ENCODE measurements around the gene SRC. TPM values are rescaled to one million over a fixed set of nuclear protein-coding genes. Genes with fewer than 3 reads are reported as not detected.

The SRC gene
- polyA plus RNA-seq, 1 donor (not counting 4 experiments of a cell fraction or from before 2014, with no cell fraction given): 22.8 TPM

- TF ChIP-seq EZH2 (IDR thresholded peaks at IDR 0.05; ENCODE audit: low read length): no peak
- no peak for TF ChIP-seq CTCF (optimal IDR thresholded peaks at IDR 0.05 in 1 of 3, IDR thresholded peaks at IDR 0.05 in 1 of 3, conservative IDR thresholded peaks at IDR 0.05 in 1 of 3; ENCODE audit: extremely low read depth in 1 of 3, insufficient read depth in 2 of 3, low read length in 3 of 3)
- H3K9me1 ChIP-seq (ENCODE audit: control insufficient read depth, extremely low read depth, insufficient read depth, low read length): no peaks in the 10 kb centered on the region
- H4K20me1 ChIP-seq (ENCODE audit: control insufficient read depth, extremely low read depth, insufficient read depth, low read length): no peaks in the 10 kb centered on the region
- H3K36me3 ChIP-seq (ENCODE audit: control insufficient read depth in 2 of 2, extremely low read depth in 1 of 2, insufficient read depth in 2 of 2, low read length in 2 of 2): peaks cover 13 to 21% of the 10 kb centered on the region in 2 experiments
- DNase-seq (ENCODE audit: low read depth, low spot score) (no peak), FAIRE-seq (no peak)
- H3K4me1 ChIP-seq (ENCODE audit: control insufficient read depth, extremely low read depth, insufficient read depth, low read length): peaks cover 4% of the 10 kb centered on the region
- H3K9ac ChIP-seq (ENCODE audit: control insufficient read depth, extremely low read depth, insufficient read depth, low read length): no peak overlapping the region
- H3K4me3 ChIP-seq (ENCODE audit: control insufficient read depth in 2 of 3, extremely low read depth in 1 of 3, insufficient read depth in 2 of 3, low read depth in 1 of 3, low read length in 3 of 3): no peak overlapping the region
- H3K27me3 ChIP-seq (ENCODE audit: control insufficient read depth, extremely low read depth, insufficient read depth, low read length): no peaks in the 10 kb centered on the region
- H3K27ac ChIP-seq (ENCODE audit: control insufficient read depth, insufficient read depth, low read length): no peak overlapping the region
- dilution Hi-C loops (cut with MboI; ENCODE audit: extremely low pct_ligation_motif_present, low sequenced_read_pairs): no loop called here
- no peak overlapping the region for H2AFZ ChIP-seq (ENCODE audit: control insufficient read depth, low read length)
- H3K79me2 ChIP-seq (ENCODE audit: control insufficient read depth, insufficient read depth, low read length): peaks cover 14% of the 10 kb centered on the region
- H3K9me3 ChIP-seq (ENCODE audit: control insufficient read depth, low read depth, low read length): no peaks in the 10 kb centered on the region
- no peak overlapping the region for H3K4me2 ChIP-seq (ENCODE audit: control insufficient read depth, extremely low read depth, insufficient read depth, low read depth, low read length)
These were observed 34.1 kb upstream of the SRC start for GRCh38 chr20:37311710-37312355.

- TF ChIP-seq EZH2 (IDR thresholded peaks at IDR 0.05; ENCODE audit: low read length) (no peak), CTCF (optimal IDR thresholded peaks at IDR 0.05 in 1 of 3, IDR thresholded peaks at IDR 0.05 in 1 of 3, conservative IDR thresholded peaks at IDR 0.05 in 1 of 3; ENCODE audit: extremely low read depth in 1 of 3, insufficient read depth in 2 of 3, low read length in 3 of 3) (no peak)
- H3K4me1 ChIP-seq (ENCODE audit: control insufficient read depth, extremely low read depth, insufficient read depth, low read length): peaks cover 4% of the 10 kb centered on the region
- H4K20me1 ChIP-seq (ENCODE audit: control insufficient read depth, extremely low read depth, insufficient read depth, low read length): no peaks in the 10 kb centered on the region
- no peak overlapping the region for H2AFZ ChIP-seq (ENCODE audit: control insufficient read depth, low read length)
- H3K4me3 ChIP-seq (ENCODE audit: control insufficient read depth in 2 of 3, extremely low read depth in 1 of 3, insufficient read depth in 2 of 3, low read depth in 1 of 3, low read length in 3 of 3): no peak overlapping the region
- H3K27ac ChIP-seq (ENCODE audit: control insufficient read depth, insufficient read depth, low read length): no peak overlapping the region
- H3K9me1 ChIP-seq (ENCODE audit: control insufficient read depth, extremely low read depth, insufficient read depth, low read length): no peaks in the 10 kb centered on the region
- H3K36me3 ChIP-seq (ENCODE audit: control insufficient read depth in 2 of 2, extremely low read depth in 1 of 2, insufficient read depth in 2 of 2, low read length in 2 of 2): peaks cover 22 to 26% of the 10 kb centered on the region in 2 experiments
- no peak for FAIRE-seq
- H3K4me2 ChIP-seq (ENCODE audit: control insufficient read depth, extremely low read depth, insufficient read depth, low read depth, low read length): no peak overlapping the region
- no peak for DNase-seq (ENCODE audit: low read depth, low spot score)
- H3K9me3 ChIP-seq (ENCODE audit: control insufficient read depth, low read depth, low read length): no peaks in the 10 kb centered on the region
- peaks cover 12% of the 10 kb centered on the region for H3K79me2 ChIP-seq (ENCODE audit: control insufficient read depth, insufficient read depth, low read length)
- dilution Hi-C loops (cut with MboI; ENCODE audit: extremely low pct_ligation_motif_present, low sequenced_read_pairs): no loop called here
- H3K9ac ChIP-seq (ENCODE audit: control insufficient read depth, extremely low read depth, insufficient read depth, low read length): no peak overlapping the region
- no peaks in the 10 kb centered on the region for H3K27me3 ChIP-seq (ENCODE audit: control insufficient read depth, extremely low read depth, insufficient read depth, low read length)
These were observed 32.3 kb upstream of the SRC start for GRCh38 chr20:37313546-37314091.
